Measurements from ENCODE around the gene SNUPN. TPM values are rescaled to one million over a fixed set of nuclear protein-coding genes. Genes with fewer than 3 reads are reported as not detected.

The SNUPN gene
- total and polyA plus RNA-seq, 2 of the 8 experiments (the other 6 are each of a cell fraction or from before 2014, with no cell fraction given) = 13.3 to 28.2 TPM

GRCh38 chr15:75551091-75551490 is 74.4 kb downstream of the SNUPN start (continued):
- TF ChIP-seq GTF2F1 (IDR thresholded peaks at IDR 0.05; ENCODE audit: borderline replicate concordance, low read depth, low read length) = no peak
- TF ChIP-seq ZNF274 (IDR thresholded peaks at IDR 0.05; ENCODE audit: borderline replicate concordance, extremely low read depth, low read length) = no peak
- TF ChIP-seq TEAD4 (IDR thresholded peaks at IDR 0.05; ENCODE audit: low read depth, low read length) = no peak
- no peak for TF ChIP-seq CBX5 (IDR thresholded peaks at IDR 0.05; ENCODE audit: low read depth, low read length)
- no peak for TF ChIP-seq JUND (IDR thresholded peaks at IDR 0.05; ENCODE audit: low read length)
- TF ChIP-seq NANOG (IDR thresholded peaks at IDR 0.05; ENCODE audit: insufficient read depth, low read depth, low read length, poor library complexity, severe bottlenecking) = no peak

Other genes with a start within 250 kb of the SNUPN start
- 103 and 109 TPM in 2 replicates for gene SIN3A, start 174.0 kb downstream of the SNUPN start, total RNA-seq (2021; fragmentation: NEBNext Ultra II Directional; extraction: Animal tissue kit (Norgen Biotek cat#: 25700))
- 69.5 and 86.6 TPM in 2 replicates for gene SIN3A, start 174.0 kb downstream of the SNUPN start, polyA plus RNA-seq (2011; rRNA removed)
- 44.5 and 46.6 TPM in 2 replicates for gene PTPN9, start 46.4 kb downstream of the SNUPN start, total RNA-seq (2021; fragmentation: NEBNext Ultra II Directional; extraction: Animal tissue kit (Norgen Biotek cat#: 25700))
- 49.7 and 57.4 TPM in 2 replicates for gene PTPN9, start 46.4 kb downstream of the SNUPN start, polyA plus RNA-seq (2011; rRNA removed)
- 114 and 122 TPM in 2 replicates for gene IMP3, start 14.5 kb upstream of the SNUPN start, total RNA-seq (2021; fragmentation: NEBNext Ultra II Directional; extraction: Animal tissue kit (Norgen Biotek cat#: 25700))
- 273 and 278 TPM in 2 replicates for gene IMP3, start 14.5 kb upstream of the SNUPN start, polyA plus RNA-seq (2011; rRNA removed)
- gene SNX33, start 22.2 kb upstream of the SNUPN start, total RNA-seq (2021; fragmentation: NEBNext Ultra II Directional; extraction: Animal tissue kit (Norgen Biotek cat#: 25700)) = 22.9 and 24.8 TPM in 2 replicates
- 14.3 and 15.7 TPM in 2 replicates for gene SNX33, start 22.2 kb upstream of the SNUPN start, polyA plus RNA-seq (2011; rRNA removed)
- gene CSPG4, start 87.1 kb upstream of the SNUPN start, total RNA-seq (2021; fragmentation: NEBNext Ultra II Directional; extraction: Animal tissue kit (Norgen Biotek cat#: 25700)) = 3.0 and 3.2 TPM in 2 replicates
- gene CSPG4, start 87.1 kb upstream of the SNUPN start, polyA plus RNA-seq (2011; rRNA removed) = 1.4 and 1.9 TPM in 2 replicates
- gene UBE2Q2, start 217.7 kb upstream of the SNUPN start, total RNA-seq (2021; fragmentation: NEBNext Ultra II Directional; extraction: Animal tissue kit (Norgen Biotek cat#: 25700)) = 22.4 and 22.7 TPM in 2 replicates
- 6.5 and 10.1 TPM in 2 replicates for gene UBE2Q2, start 217.7 kb upstream of the SNUPN start, polyA plus RNA-seq (2011; rRNA removed)

All from H1 (cell line).